IPS DF 6.9 (cell line): ENCODE results near the gene EFCAB6.

Experiments used
- DNase-seq: peaks from one replicate; pipeline ENCODE4 v3.0.0-alpha.2; 2013; ENCODE audit warnings: low read depth, low spot score
- H3K27ac ChIP-seq: one replicate; pipeline ENCODE4 v1.5.1; 2013; ENCODE audit warnings: low read length, control low read depth
- H3K27me3 ChIP-seq: 2 replicates; pipeline ENCODE4 v1.6.1; 2013; ENCODE audit warnings: mild to moderate bottlenecking, low read length; ENCODE audit not compliant: control insufficient read depth, insufficient read depth
- H3K36me3 ChIP-seq: 2 replicates; pipeline ENCODE4 v1.6.1; 2013; ENCODE audit warnings: low read length; ENCODE audit not compliant: control insufficient read depth, insufficient read depth
- H3K4me1 ChIP-seq: 2 replicates; pipeline ENCODE4 v1.6.1; 2013; ENCODE audit warnings: low read length; ENCODE audit not compliant: control insufficient read depth, insufficient read depth
- H3K4me3 ChIP-seq: 2 replicates; pipeline ENCODE4 v1.5.1; 2013; ENCODE audit warnings: mild to moderate bottlenecking, low read length
- H3K9me3 ChIP-seq: 2 replicates; pipeline ENCODE4 v1.6.1; 2013; ENCODE audit warnings: low read length, inconsistent platforms; ENCODE audit not compliant: control insufficient read depth, insufficient read depth
- WGBS: extraction: QIAGEN DNeasy Blood & Tissue Kit; methylation state at CpG from one replicate; pipeline ENCODE4 v1.1.7; 2013; ENCODE audit warnings: mixed read lengths, missing lambda C conversion rate; ENCODE audit not compliant: insufficient read length, insufficient coverage; 5-methylcytosine and 5-hydroxymethylcytosine counted together

Gene EFCAB6

DNA sequence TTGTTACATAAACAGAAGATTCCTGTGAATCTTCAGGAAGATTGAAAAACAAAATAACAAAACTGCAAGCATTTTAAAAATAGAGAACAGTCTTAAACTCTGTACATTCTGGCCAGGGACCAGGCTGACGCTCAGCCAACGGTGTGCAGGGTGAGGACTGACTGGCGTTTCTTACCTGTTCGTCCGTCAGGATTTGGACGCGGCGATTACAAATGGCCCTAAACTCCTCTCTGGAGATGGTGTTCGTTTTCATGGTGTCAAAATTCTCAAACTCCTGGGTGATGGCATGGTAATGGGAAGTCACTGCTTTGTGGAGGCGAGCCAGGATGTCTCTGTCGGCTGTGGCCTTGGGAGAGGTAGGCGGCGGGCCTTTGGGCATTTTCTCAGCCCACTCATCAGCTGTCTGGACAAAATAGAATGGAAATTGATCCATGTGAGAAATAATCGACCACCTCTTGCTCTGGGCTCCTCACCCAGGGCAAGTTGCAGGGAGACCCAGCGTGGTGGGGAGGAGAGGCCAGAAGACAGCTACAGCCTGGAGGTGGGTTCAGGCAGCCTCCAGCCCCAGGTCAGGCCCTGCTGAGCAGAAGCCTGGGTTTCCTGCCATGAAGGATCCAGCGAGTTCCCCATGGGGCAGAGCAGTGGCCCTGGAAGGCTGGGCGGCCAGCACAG is 257.3 kb downstream of the EFCAB6 start:
- no peaks in the 10 kb centered on the region for H3K4me1 ChIP-seq
- no peak overlapping the region for H3K27ac ChIP-seq
- no CpG with 5 or more reads among the region's 17 CpGs for WGBS
- H3K9me3 ChIP-seq, result no peaks in the 10 kb centered on the region
- no peak overlapping the region for H3K4me3 ChIP-seq
- DNase-seq, result no peak
- H3K27me3 ChIP-seq, result no peaks in the 10 kb centered on the region
- H3K36me3 ChIP-seq, result no peaks in the 10 kb centered on the region

DNA sequence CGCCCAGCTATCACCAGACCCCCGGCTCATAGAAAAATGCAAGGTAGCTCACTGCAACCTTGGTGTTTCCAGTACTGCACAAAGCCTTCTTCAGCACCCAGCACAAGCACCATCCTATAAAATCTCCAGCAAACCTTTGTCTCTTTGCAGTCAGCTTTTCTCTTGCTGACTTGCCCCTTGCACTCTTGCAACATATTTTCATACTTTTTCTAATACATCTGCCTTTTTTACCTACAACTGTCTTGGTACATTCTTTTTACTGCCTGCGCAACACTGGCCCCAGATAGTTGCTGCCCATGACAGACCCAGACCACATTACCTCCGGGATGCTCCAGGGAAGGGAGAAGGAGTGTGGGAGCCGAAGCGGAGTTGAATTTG is 257.9 kb downstream of the EFCAB6 start:
- H3K4me3 ChIP-seq, result no peak overlapping the region
- no peak overlapping the region for H3K27ac ChIP-seq
- H3K9me3 ChIP-seq, result no peaks in the 10 kb centered on the region
- H3K27me3 ChIP-seq, result no peaks in the 10 kb centered on the region
- DNase-seq, result no peak
- H3K4me1 ChIP-seq, result no peaks in the 10 kb centered on the region
- no peaks in the 10 kb centered on the region for H3K36me3 ChIP-seq
- no CpG with 5 or more reads among the region's 6 CpGs for WGBS

DNA sequence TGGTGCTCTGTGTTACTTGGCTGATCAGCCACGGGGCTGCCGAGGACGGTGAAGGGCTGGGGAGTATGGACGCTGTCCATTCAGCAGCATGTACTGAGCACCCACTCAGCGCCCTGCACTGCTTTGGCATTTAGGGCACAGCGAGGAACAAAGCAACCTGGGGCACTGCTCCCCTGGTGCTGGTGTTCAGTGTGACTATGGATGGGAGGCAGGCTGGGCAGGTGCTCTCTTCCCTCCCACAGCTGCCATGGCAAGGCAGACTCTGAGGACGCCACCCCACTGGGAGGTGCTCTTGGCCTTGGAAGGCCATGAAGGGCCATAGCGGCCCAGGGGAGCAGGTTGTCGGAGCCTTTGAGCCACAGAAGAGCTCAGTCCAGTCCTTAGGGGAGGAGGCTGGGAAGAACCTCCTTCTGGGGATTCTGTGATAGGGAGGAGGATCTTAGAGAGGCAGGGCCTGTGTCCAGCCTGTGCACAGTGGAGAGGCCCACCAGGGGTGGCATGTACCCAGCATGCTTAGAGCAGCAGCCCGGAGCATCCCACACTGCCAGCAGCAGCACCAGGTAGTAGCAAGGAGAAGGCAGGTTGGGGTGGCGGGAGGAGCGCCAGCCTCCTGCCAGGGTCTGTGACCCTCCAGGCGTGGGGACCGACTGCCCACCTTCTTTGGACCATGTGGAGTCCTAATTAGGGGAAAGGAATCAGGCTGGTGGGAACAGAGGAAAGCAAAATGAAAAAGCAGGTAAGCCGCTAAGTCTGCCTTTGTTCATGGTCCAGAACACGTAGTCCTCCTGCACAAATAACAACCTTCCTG is 258.4 kb downstream of the EFCAB6 start:
- no peaks in the 10 kb centered on the region for H3K9me3 ChIP-seq
- no peaks in the 10 kb centered on the region for H3K27me3 ChIP-seq
- no peak for DNase-seq
- WGBS, result no CpG with 5 or more reads among the region's 16 CpGs
- H3K27ac ChIP-seq, result no peak overlapping the region
- H3K4me1 ChIP-seq, result no peaks in the 10 kb centered on the region
- no peaks in the 10 kb centered on the region for H3K36me3 ChIP-seq
- H3K4me3 ChIP-seq, result no peak overlapping the region

DNA sequence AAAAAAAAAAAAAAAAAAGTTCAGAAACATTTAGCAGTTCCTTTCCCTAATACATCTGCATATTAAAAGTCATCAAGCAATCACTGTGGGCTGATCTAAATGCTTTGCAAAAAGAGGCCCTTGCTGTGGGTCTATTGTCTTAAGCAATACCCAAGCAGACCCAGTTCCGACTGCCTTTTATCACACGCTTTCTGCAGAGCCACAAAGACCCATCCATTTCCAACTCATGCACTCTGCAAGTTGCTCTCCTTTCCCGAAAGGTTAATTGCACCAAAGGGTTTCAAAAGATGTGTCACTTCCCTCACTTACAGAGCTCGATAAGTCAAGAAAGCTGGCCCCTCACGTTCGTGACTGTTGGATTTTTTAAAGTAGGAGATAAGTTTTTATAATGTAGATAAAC is 261.4 kb downstream of the EFCAB6 start:
- no peaks in the 10 kb centered on the region for H3K9me3 ChIP-seq
- no peaks in the 10 kb centered on the region for H3K27me3 ChIP-seq
- no peaks in the 10 kb centered on the region for H3K36me3 ChIP-seq
- no peak for DNase-seq
- no CpG with 5 or more reads among the region's 6 CpGs for WGBS
- H3K27ac ChIP-seq, result no peak overlapping the region
- H3K4me1 ChIP-seq, result no peaks in the 10 kb centered on the region
- no peak overlapping the region for H3K4me3 ChIP-seq

DNA sequence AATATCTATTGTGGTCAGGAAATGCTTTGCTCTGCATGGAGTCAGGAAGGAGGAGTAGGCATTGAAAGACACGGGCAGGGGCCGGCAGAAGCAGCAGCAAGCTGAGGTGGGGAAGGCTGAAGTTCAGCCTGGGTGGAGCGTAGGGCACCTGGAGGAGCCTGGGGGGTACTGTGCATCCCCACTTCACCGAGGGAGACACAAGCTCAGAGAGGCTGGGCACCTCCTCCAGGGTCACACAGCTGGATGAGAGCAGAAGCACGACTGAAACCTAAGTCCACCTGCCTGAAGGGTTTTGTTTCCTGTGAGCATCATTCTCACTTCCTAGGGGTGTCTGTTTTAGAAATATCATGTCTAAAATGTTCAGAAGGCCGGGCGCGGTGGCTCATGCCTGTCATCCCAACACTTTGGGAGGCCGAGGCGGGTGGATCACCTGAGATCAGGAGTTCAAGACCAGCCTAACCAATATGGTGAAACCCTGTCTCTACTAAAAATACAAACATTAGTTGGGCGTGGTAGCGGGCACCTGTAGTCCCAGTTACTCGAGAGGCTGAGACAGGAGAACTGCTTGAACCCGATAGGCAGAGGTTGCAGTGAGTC is 262.0 kb downstream of the EFCAB6 start:
- WGBS, result no CpG with 5 or more reads among the region's 14 CpGs
- Histone ChIP-seq H3K4me1 (no peaks in the 10 kb centered on the region), H3K27ac (no peak overlapping the region), H3K9me3 (no peaks in the 10 kb centered on the region), H3K4me3 (no peak overlapping the region), H3K36me3 (no peaks in the 10 kb centered on the region), H3K27me3 (no peaks in the 10 kb centered on the region)
- DNase-seq, result no peak

DNA sequence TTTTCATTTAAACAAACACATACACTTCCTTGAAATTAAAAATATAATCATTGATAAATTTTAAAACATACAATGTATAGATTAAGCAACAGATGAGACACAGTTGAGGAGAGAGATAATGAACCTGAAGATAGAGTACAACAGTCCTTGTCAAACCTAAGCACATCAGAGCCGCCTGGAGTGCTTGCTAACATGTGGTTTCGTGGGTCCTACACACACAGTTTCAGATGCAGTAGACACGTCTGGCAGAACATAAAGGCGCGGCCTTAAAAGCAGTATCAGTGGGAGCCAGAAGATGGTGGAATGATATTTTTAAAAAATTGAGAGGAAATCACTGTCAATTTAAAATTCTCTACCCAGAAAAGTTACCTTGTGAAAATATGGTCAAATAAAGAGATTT is 265.9 kb downstream of the EFCAB6 start:
- no CpG with 5 or more reads among the region's 5 CpGs for WGBS
- no peaks in the 10 kb centered on the region for H3K4me1 ChIP-seq
- H3K4me3 ChIP-seq, result no peak overlapping the region
- H3K27ac ChIP-seq, result no peak overlapping the region
- DNase-seq, result no peak
- H3K9me3 ChIP-seq, result no peaks in the 10 kb centered on the region
- H3K27me3 ChIP-seq, result no peaks in the 10 kb centered on the region
- H3K36me3 ChIP-seq, result no peaks in the 10 kb centered on the region

DNA sequence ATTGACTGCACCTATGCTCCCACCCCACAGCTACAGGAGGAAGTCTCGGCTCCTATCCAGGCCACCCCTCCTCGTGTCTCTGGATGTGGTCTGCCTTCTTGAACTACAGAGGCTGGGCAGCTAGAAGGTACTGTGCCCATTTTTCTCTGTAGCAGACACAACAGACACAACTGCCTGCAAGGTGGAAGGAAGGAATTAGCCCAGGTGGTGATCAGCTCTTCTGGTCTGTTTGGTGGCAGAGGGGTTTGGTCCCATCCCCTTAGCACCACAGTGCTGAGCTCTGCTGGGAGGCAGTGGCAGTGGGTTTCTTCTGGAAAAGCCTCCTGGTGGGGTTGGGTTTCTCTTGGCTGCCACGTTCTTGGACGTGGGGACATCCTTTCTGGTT is 267.8 kb downstream of the EFCAB6 start:
- H3K4me3 ChIP-seq, result no peak overlapping the region
- no peak for DNase-seq
- no peaks in the 10 kb centered on the region for H3K9me3 ChIP-seq
- H3K27me3 ChIP-seq, result no peaks in the 10 kb centered on the region
- H3K4me1 ChIP-seq, result no peaks in the 10 kb centered on the region; the same call in 1 of the 2 replicates
- H3K27ac ChIP-seq, result no peak overlapping the region
- no peaks in the 10 kb centered on the region; the same call in 1 of the 2 replicates for H3K36me3 ChIP-seq
- no CpG with 5 or more reads among the region's 4 CpGs for WGBS

DNA sequence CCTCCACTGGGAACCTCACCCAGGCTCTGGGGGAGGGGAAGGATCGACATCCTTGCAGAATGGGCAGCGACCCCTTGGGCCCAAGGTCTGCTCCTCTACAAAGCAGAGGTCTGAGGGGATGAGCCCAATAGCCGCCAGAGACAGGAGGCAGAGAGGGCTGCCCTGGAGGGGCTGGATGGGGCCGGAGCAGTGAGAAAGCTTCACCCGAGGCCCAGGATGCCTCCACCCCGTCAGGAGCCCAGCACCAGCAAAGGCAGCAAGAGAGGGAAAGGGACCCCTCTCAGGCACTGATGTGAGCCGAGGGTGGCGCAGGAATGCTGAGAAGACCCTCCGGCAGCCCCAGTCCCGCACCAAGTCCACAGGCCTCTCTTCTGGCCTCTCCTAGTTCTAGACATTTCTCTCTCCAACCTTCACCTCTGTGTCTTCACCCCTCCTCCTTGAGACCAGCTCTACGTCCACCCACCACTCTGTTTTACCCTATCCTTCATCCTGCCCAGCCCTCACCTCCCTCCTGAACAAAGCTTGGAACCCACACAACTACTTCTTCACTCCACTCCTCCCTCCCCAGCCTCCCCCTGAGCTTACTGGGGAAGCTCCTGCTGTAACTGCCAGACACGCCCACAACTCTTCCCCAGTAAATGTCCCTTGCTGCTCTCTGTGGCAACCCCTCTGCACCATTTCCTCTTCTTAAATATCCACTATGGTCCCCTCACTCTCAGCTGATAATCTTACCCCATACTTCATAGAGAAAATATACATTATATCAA is 268.4 kb downstream of the EFCAB6 start:
- no peak overlapping the region for H3K4me3 ChIP-seq
- no peaks in the 10 kb centered on the region; the same call in 1 of the 2 replicates for H3K36me3 ChIP-seq
- DNase-seq, result no peak
- no peaks in the 10 kb centered on the region for H3K27me3 ChIP-seq
- no CpG with 5 or more reads among the region's 12 CpGs for WGBS
- no peak overlapping the region for H3K27ac ChIP-seq
- no peaks in the 10 kb centered on the region for H3K9me3 ChIP-seq
- H3K4me1 ChIP-seq, result no peaks in the 10 kb centered on the region; the same call in 1 of the 2 replicates

DNA sequence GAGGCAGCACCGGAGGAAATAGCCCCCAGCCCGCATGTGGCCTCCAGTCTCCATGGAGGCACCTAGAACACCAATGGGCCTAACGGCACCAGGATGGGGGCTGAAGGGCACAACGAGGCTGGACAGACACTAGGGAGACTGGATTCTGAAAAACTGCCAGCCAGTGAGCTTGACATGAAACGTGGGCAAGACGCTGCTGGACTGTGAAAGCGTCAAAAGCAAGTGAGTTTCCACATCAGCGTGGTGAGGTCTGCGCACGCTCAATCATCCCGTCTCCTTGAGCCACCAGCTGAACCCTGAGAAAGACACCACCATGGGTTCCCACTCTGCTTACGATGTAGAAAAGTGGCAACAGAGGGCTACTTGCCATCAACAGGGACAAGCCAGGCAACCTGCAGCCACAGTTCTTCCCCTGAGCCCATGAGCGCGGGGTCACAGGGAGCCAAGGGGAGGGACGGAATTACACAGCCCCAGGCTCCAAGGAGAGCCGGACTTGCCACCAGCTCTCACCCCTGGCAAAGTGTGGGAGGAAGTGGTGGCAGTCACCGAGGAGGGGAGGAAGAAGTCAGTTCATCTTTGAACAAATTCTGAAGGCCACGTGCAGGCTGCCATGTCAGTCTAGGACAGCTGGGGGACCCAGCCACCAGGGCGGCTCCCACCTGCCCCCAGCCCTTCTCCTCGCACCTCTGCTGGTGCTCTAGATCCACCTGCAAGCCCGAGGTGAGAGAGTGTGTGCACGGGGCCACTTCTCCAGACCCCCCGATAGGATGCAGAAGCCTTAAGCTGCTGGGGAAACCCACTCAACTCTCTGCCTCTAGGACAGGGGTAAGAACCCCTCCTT is 269.2 kb downstream of the EFCAB6 start:
- Histone ChIP-seq H3K4me3 (no peak overlapping the region), H3K27ac (no peak overlapping the region), H3K27me3 (no peaks in the 10 kb centered on the region), H3K4me1 (no peaks in the 10 kb centered on the region; the same call in 1 of the 2 replicates), H3K36me3 (no peaks in the 10 kb centered on the region; the same call in 1 of the 2 replicates), H3K9me3 (no peaks in the 10 kb centered on the region)
- no peak for DNase-seq
- WGBS, result no CpG with 5 or more reads among the region's 23 CpGs
